ENCODE data around the gene AGBL5. TPM values are rescaled to one million over a fixed set of nuclear protein-coding genes. Genes with fewer than 3 reads are reported as not detected.

The AGBL5 gene
- total RNA-seq: 10 to 100 TPM; 15.1 to 16.8 TPM

GRCh38 chr2:27050996-27051901, at the start of gene AGBL5:
Gene AGBL5, plus strand, starts transcription at chr2:27051668. Its CDS starts 1,291 bp downstream, at chr2:27052959.
- H3K27ac ChIP-seq: peak within 1 kb of the TSS; percentile 90
- peak within 1 kb of the TSS; percentile 70 to 89 for H3K9ac ChIP-seq (ENCODE audit: low read depth in 2 of 2, low read length in 2 of 2)
- peaks cover 7% of the 10 kb centered on the region for H3K4me1 ChIP-seq
- H3K36me3 ChIP-seq: no peaks in the 10 kb centered on the region
- TF ChIP-seq CTCF (IDR thresholded peaks at IDR 0.05): no peak
- peak; percentile 97 for DNase-seq
- intact Hi-C loops (cut with DNase I): no loop called here
- no peaks in the 10 kb centered on the region for H3K9me3 ChIP-seq
- peak within 1 kb of the TSS; percentile 85 for H3K4me3 ChIP-seq
- H3K27me3 ChIP-seq: no peaks in the 10 kb centered on the region

- no peak for DNase-seq
- Histone ChIP-seq H3K4me3 (no peak overlapping the region), H3K9me3 (no peaks in the 10 kb centered on the region), H3K9ac (ENCODE audit: low read depth in 2 of 2, low read length in 2 of 2) (no peak overlapping the region), H3K36me3 (no peaks in the 10 kb centered on the region), H3K4me1 (no peaks in the 10 kb centered on the region), H3K27ac (no peak overlapping the region), H3K27me3 (no peaks in the 10 kb centered on the region)
- no peak for TF ChIP-seq CTCF (IDR thresholded peaks at IDR 0.05)
- intact Hi-C loops (cut with DNase I): no loop called here
Measured at GRCh38 chr2:27001950-27002349, 49.5 kb upstream of the AGBL5 start.

GRCh38 chr2:27003007-27003406, 48.5 kb upstream of the AGBL5 start:
- Histone ChIP-seq H3K4me1 (no peaks in the 10 kb centered on the region), H3K27ac (no peak overlapping the region), H3K4me3 (no peak overlapping the region), H3K9ac (ENCODE audit: low read depth in 2 of 2, low read length in 2 of 2) (no peak overlapping the region), H3K27me3 (no peaks in the 10 kb centered on the region), H3K36me3 (no peaks in the 10 kb centered on the region), H3K9me3 (no peaks in the 10 kb centered on the region)
- intact Hi-C loops (cut with DNase I): no loop called here
- no peak for DNase-seq
- TF ChIP-seq CTCF (IDR thresholded peaks at IDR 0.05): no peak

GRCh38 chr2:27003857-27004256, 47.6 kb upstream of the AGBL5 start:
- no peaks in the 10 kb centered on the region for H3K9me3 ChIP-seq
- no peak overlapping the region for H3K4me3 ChIP-seq
- intact Hi-C loops (cut with DNase I): no loop called here
- no peak for TF ChIP-seq CTCF (IDR thresholded peaks at IDR 0.05)
- DNase-seq: no peak
- no peak overlapping the region for H3K9ac ChIP-seq (ENCODE audit: low read depth in 2 of 2, low read length in 2 of 2)
- H3K27ac ChIP-seq: no peak overlapping the region
- no peaks in the 10 kb centered on the region for H3K27me3 ChIP-seq
- no peaks in the 10 kb centered on the region for H3K4me1 ChIP-seq
- H3K36me3 ChIP-seq: no peaks in the 10 kb centered on the region

GRCh38 chr2:27006602-27007415, 44.7 kb upstream of the AGBL5 start:
- no peaks in the 10 kb centered on the region for H3K27me3 ChIP-seq
- no peak overlapping the region for H3K4me3 ChIP-seq
- H3K27ac ChIP-seq: no peak overlapping the region
- no peaks in the 10 kb centered on the region for H3K36me3 ChIP-seq
- intact Hi-C loops (cut with DNase I): no loop called here
- no peak overlapping the region for H3K9ac ChIP-seq (ENCODE audit: low read depth in 2 of 2, low read length in 2 of 2)
- no peak for TF ChIP-seq CTCF (IDR thresholded peaks at IDR 0.05)
- no peak for DNase-seq
- H3K9me3 ChIP-seq: no peaks in the 10 kb centered on the region
- no peaks in the 10 kb centered on the region for H3K4me1 ChIP-seq
